OCI-LY7 (cell line): ENCODE results near the gene FIS1. TPM values are rescaled to one million over a fixed set of nuclear protein-coding genes. Genes with fewer than 3 reads are reported as not detected.

Source experiments
- BruUV-seq: library from RNA; stranded (reverse); fragments of 400-500 nt; replicated peaks from 2 replicates; lab custom pipeline; 2021; lab: Mats Ljungman, UMichigan
- CTCF ChIA-PET: fragments of 300-600 bp; sonication (Branson Sonifier 250); formaldehyde crosslinking; loops from one replicate; lab custom pipeline; 2022; ENCODE audit warnings: antibody characterized with exemption; ENCODE audit not compliant: unreplicated experiment; lab: Charles Lee
- POLR2A ChIA-PET: fragments of 300-600 bp; sonication (Branson Sonifier 250); formaldehyde crosslinking; loops from one replicate; lab custom pipeline; 2022; ENCODE audit warnings: antibody characterized with exemption; lab: Charles Lee
- DNase-seq: peaks from one replicate; pipeline ENCODE4 v3.0.0-alpha.2; 2015; ENCODE audit warnings: low spot score
- H2AFZ ChIP-seq: fragments of 200-600 bp; sonication (generic), shearing (Covaris generic); 2 replicates; pipeline ENCODE4 v1.6.1; 2014; ENCODE audit warnings: mild to moderate bottlenecking, antibody characterized with exemption, low read length, moderate library complexity
- H3K27ac ChIP-seq: fragments of 200-600 bp; sonication (generic); 2 replicates; pipeline ENCODE4 v1.5.1; 2014; ENCODE audit warnings: mixed run types, low read depth, mild to moderate bottlenecking, moderate library complexity, low read length, inconsistent platforms; ENCODE audit not compliant: poor library complexity, severe bottlenecking
- H3K36me3 ChIP-seq: fragments of 200-600 bp; sonication (generic); 2 replicates; pipeline ENCODE4 v1.6.1; 2014; ENCODE audit warnings: mild to moderate bottlenecking, antibody characterized with exemption, low read length, moderate library complexity, mixed read lengths; ENCODE audit not compliant: insufficient read depth
- H3K4me1 ChIP-seq: fragments of 200-600 bp; sonication (generic); 2 replicates; pipeline ENCODE4 v1.5.1; 2014; ENCODE audit warnings: mild to moderate bottlenecking, low read length; ENCODE audit not compliant: insufficient read depth, poor library complexity, severe bottlenecking
- H3K4me2 ChIP-seq: fragments of 200-600 bp; sonication (generic); 2 replicates; pipeline ENCODE4 v1.6.1; 2014; ENCODE audit warnings: mild to moderate bottlenecking, low read length
- H3K4me3 ChIP-seq: fragments of 200-600 bp; sonication (generic); 2 replicates; pipeline ENCODE4 v1.5.1; 2014; ENCODE audit warnings: mild to moderate bottlenecking, low read depth, low read length; ENCODE audit not compliant: poor library complexity, severe bottlenecking
- H3K79me2 ChIP-seq: fragments of 200-600 bp; sonication (generic); 2 replicates; pipeline ENCODE4 v1.6.1; 2016; ENCODE audit warnings: low read depth, mild to moderate bottlenecking, low read length, moderate library complexity, mixed read lengths; ENCODE audit not compliant: insufficient read depth
- H3K9me2 ChIP-seq: fragments of 200-600 bp; sonication (generic); 2 replicates; pipeline ENCODE4 v1.6.1; 2016; ENCODE audit warnings: mild to moderate bottlenecking, low read length, mixed read lengths; ENCODE audit not compliant: insufficient read depth
- H3K9me3 ChIP-seq: fragments of 200-600 bp; sonication (generic); 2 replicates; pipeline ENCODE4 v1.6.1; 2014; ENCODE audit warnings: mild to moderate bottlenecking, mixed run types, low read length, mixed read lengths
- H4K20me1 ChIP-seq: fragments of 200-600 bp; sonication (generic); 2 replicates; pipeline ENCODE4 v1.6.1; 2014; ENCODE audit warnings: mild to moderate bottlenecking, antibody characterized with exemption, low read length, moderate library complexity, mixed read lengths; ENCODE audit not compliant: insufficient read depth
- EZH2phosphoT487 ChIP-seq: fragments of 200-600 bp; sonication (generic); IDR thresholded peaks from 2 replicates; pipeline ENCODE4 v1.6.1; 2018; ENCODE audit warnings: low read depth, borderline replicate concordance, mild to moderate bottlenecking, mixed run types, antibody characterized with exemption, low read length, moderate library complexity, mixed read lengths
- intact Hi-C: fragments of 100-400 bp; cut with micrococcal nuclease; formaldehyde crosslinking; loops from one replicate; pipeline ENCODE4 v1.10.0; 2022; ENCODE audit not compliant: unreplicated experiment
- total RNA-seq, 2 experiments: library from RNA; depleted of rRNA in 1 of 2; stranded (reverse); fragments of >200 nt in 1 of 2; shearing (Covaris generic) in 1 of 2; gene quantifications; 2 replicates each; pipeline ENCODE4 v1.2.3, GENCODE V29; 2014 to 2022
- TF ChIP-seq, protein P1 (sequence below): fragments of 200-600 bp; sonication (generic); conservative IDR thresholded peaks from 2 replicates; pipeline ENCODE4 v1.5.1; 2014; ENCODE audit warnings: mild to moderate bottlenecking, antibody characterized with exemption, low read length, moderate library complexity, mixed read lengths

Gene FIS1
- total RNA-seq, 2 experiments from 2014 or later = 92.7 to 102 TPM

DNA sequence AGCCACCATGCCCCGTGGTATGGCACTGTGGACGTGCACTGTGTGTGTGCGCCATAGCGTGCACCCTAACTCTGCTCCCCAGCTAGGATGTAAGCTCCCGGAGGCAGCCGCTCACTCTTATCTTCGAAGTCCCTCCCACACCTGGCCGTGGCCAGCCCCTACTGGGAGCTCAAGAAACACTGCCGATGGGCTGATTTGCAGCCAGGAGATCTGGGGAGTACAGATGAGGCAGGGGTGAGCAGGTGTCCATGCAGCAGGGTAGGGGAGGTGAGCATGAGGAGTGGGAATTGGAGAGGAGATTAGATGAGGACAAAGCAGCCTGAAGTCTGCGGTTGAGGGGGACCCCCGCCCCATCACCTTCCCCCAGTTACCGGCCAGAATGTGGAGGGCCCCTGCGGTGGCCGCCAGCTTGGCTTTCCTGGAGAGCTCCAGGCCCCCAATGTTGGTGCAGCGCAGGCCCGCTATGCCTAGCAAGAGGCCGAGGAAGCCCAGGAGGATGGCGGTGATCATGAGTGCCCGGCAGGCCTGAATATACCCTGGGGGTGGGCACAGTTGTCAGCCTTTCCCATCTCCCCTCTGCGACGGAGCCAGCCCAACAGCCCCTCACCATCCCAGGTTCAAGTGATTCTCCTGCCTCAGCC, 10.9 kb downstream of the FIS1 start:
- TF ChIP-seq EZH2phosphoT487 = no peak
- TF ChIP-seq, protein P1, sequence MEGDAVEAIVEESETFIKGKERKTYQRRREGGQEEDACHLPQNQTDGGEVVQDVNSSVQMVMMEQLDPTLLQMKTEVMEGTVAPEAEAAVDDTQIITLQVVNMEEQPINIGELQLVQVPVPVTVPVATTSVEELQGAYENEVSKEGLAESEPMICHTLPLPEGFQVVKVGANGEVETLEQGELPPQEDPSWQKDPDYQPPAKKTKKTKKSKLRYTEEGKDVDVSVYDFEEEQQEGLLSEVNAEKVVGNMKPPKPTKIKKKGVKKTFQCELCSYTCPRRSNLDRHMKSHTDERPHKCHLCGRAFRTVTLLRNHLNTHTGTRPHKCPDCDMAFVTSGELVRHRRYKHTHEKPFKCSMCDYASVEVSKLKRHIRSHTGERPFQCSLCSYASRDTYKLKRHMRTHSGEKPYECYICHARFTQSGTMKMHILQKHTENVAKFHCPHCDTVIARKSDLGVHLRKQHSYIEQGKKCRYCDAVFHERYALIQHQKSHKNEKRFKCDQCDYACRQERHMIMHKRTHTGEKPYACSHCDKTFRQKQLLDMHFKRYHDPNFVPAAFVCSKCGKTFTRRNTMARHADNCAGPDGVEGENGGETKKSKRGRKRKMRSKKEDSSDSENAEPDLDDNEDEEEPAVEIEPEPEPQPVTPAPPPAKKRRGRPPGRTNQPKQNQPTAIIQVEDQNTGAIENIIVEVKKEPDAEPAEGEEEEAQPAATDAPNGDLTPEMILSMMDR = no peak
- no peak overlapping the region for H3K4me2 ChIP-seq
- H3K27ac ChIP-seq = no peak overlapping the region
- no peak overlapping the region for H3K4me3 ChIP-seq
- DNase-seq = no peak
- H3K9me2 ChIP-seq = no peaks in the 10 kb centered on the region
- H3K9me3 ChIP-seq = no peaks in the 10 kb centered on the region
- no peaks in the 10 kb centered on the region for H3K79me2 ChIP-seq
- H3K36me3 ChIP-seq = peaks cover 15% of the 10 kb centered on the region; the same call in 1 of the 2 replicates
- no peaks in the 10 kb centered on the region for H3K4me1 ChIP-seq
- H2AFZ ChIP-seq = no peak overlapping the region
- no TSS peak for BruUV-seq
- intact Hi-C loops = no loop called here
- CTCF ChIA-PET = no interaction called here
- POLR2A ChIA-PET = interaction anchor here (0.6 kb wide), 1 partner anchor 37 kb away, joined by 5 read pairs; no protein-coding TSS in a partner anchor
- H4K20me1 ChIP-seq = no peaks in the 10 kb centered on the region

GRCh38 chr7:101232141-101232850, 12.6 kb downstream of the FIS1 start:
- H2AFZ ChIP-seq = no peak overlapping the region
- peaks cover 7% of the 10 kb centered on the region for H3K4me1 ChIP-seq
- POLR2A ChIA-PET = interaction anchor here (1.1 kb wide), 1 partner anchor 14 kb away, joined by 4 read pairs; the partner anchor contains the start of gene ZNHIT1
- TF ChIP-seq, protein P1 = no peak
- no peak for TF ChIP-seq EZH2phosphoT487
- peaks cover 9% of the 10 kb centered on the region; the same call in 1 of the 2 replicates for H3K36me3 ChIP-seq
- H3K27ac ChIP-seq = no peak overlapping the region
- no peaks in the 10 kb centered on the region for H3K9me2 ChIP-seq
- H3K4me3 ChIP-seq = no peak overlapping the region
- no peak overlapping the region for H3K4me2 ChIP-seq
- intact Hi-C loops = no loop called here
- DNase-seq = no peak
- no peaks in the 10 kb centered on the region for H3K9me3 ChIP-seq
- H3K79me2 ChIP-seq = no peaks in the 10 kb centered on the region
- CTCF ChIA-PET = no interaction called here
- H4K20me1 ChIP-seq = no peaks in the 10 kb centered on the region
- BruUV-seq = TSS peak; percentile 42
